BLaER1 treated with 17β-estradiol and CSF1 and Interleukin-3, amounts not matched to agents 10 nM and 100 nM (cell line): ENCODE results near the gene RXRG.

ENCODE experiments used
- H3K27ac ChIP-seq, 11 experiments: shearing (Covaris generic); formaldehyde crosslinking; 2 replicates each; pipeline ENCODE4 v1.8.1; 2022
- H3K27me3 ChIP-seq, 11 experiments: shearing (Covaris generic); formaldehyde crosslinking; 2 replicates each; pipeline ENCODE4 v1.8.1; 2022
- H3K36me3 ChIP-seq, 11 experiments: shearing (Covaris generic); formaldehyde crosslinking; 2 replicates each; pipeline ENCODE4 v1.8.1; 2022
- H3K4me1 ChIP-seq, 10 experiments: shearing (Covaris generic); formaldehyde crosslinking; 2 replicates each; pipeline ENCODE4 v1.8.1; 2022
- H3K4me2 ChIP-seq, 11 experiments: shearing (Covaris generic); formaldehyde crosslinking; 2 replicates each; pipeline ENCODE4 v1.8.1; 2022
- H3K4me3 ChIP-seq, 10 experiments: shearing (Covaris generic); formaldehyde crosslinking; 2 replicates each; pipeline ENCODE4 v1.8.1; 2022
- H3K9ac ChIP-seq, 11 experiments: shearing (Covaris generic); formaldehyde crosslinking; 2 replicates each; pipeline ENCODE4 v1.8.1; 2022
- H3K9me3 ChIP-seq, 11 experiments: shearing (Covaris generic); formaldehyde crosslinking; replicated peaks in 1 of 11; 2 replicates each; pipeline ENCODE4 v1.8.1; 2022
- H4K20me1 ChIP-seq, 11 experiments: shearing (Covaris generic); formaldehyde crosslinking; 2 replicates each; pipeline ENCODE4 v1.8.1; 2022
- Cebpa-rat ChIP-seq, 11 experiments: shearing (Covaris generic); IDR thresholded peaks; 2 replicates each; pipeline ENCODE4 v1.8.1; 2022

The RXRG gene

GRCh38 chr1:165376811-165377311 lies 68.1 kb downstream of the RXRG start:
- TF ChIP-seq Cebpa-rat (IDR thresholded peaks at IDR 0.05), result no peak
- H3K9me3 ChIP-seq, result no peaks in the 10 kb centered on the region

GRCh38 chr1:165376041-165376810 lies 68.7 kb downstream of the RXRG start:
- Histone ChIP-seq H3K36me3 (no peaks in the 10 kb centered on the region), H3K4me3 (peak overlapping the region; percentile 44 to 68 (median 55)), H3K9me3 (no peaks in the 10 kb centered on the region), H3K27ac (peak overlapping the region in 9 of 11 experiments; percentile 56 to 85 (median 80); a peak in 18 of 22 replicates), H3K4me1 (peaks cover 56 to 61% (median 60%) of the 10 kb centered on the region in 10 experiments), H4K20me1 (peaks cover 0 to 46% (median 0%) of the 10 kb centered on the region in 11 experiments; a peak in 8 of 22 replicates), H3K4me2 (peak overlapping the region; percentile 89 to 99 (median 98)), H3K27me3 (peaks cover 0 to 82% (median 0%) of the 10 kb centered on the region in 11 experiments; a peak in 9 of 22 replicates), H3K9ac (peak overlapping the region in 10 of 11 experiments; percentile 39 to 83 (median 73); a peak in 20 of 22 replicates)
- no peak for TF ChIP-seq Cebpa-rat (IDR thresholded peaks at IDR 0.05)

More at GRCh38 chr1:165376811-165377311, 68.1 kb downstream of the RXRG start:
- H3K27me3 ChIP-seq, result peaks cover 0 to 82% (median 0%) of the 10 kb centered on the region in 11 experiments; a peak in 9 of 22 replicates
- peaks cover 50 to 55% (median 54%) of the 10 kb centered on the region in 10 experiments for H3K4me1 ChIP-seq
- peak overlapping the region; percentile 89 to 99 (median 98) for H3K4me2 ChIP-seq
- H3K27ac ChIP-seq, result peak overlapping the region in 7 of 11 experiments; percentile 67 to 85 (median 81); a peak in 13 of 22 replicates
- peak overlapping the region; percentile 44 to 68 (median 55); a peak in 19 of 20 replicates for H3K4me3 ChIP-seq
- H3K9ac ChIP-seq, result peak overlapping the region in 9 of 11 experiments; percentile 59 to 83 (median 73); a peak in 16 of 22 replicates
- no peaks in the 10 kb centered on the region for H3K36me3 ChIP-seq
- peaks cover 0 to 40% (median 0%) of the 10 kb centered on the region in 11 experiments; a peak in 5 of 22 replicates for H4K20me1 ChIP-seq

GRCh38 chr1:165375623-165376022 lies 69.3 kb downstream of the RXRG start:
- peak overlapping the region in 9 of 11 experiments; percentile 56 to 85 (median 80); a peak in 18 of 22 replicates for H3K27ac ChIP-seq
- peaks cover 62 to 67% (median 66%) of the 10 kb centered on the region in 10 experiments for H3K4me1 ChIP-seq
- H3K4me2 ChIP-seq, result peak overlapping the region; percentile 89 to 99 (median 98)
- peaks cover 0 to 82% (median 0%) of the 10 kb centered on the region in 11 experiments; a peak in 9 of 22 replicates for H3K27me3 ChIP-seq
- no peaks in the 10 kb centered on the region for H3K36me3 ChIP-seq
- peaks cover 0 to 52% (median 0%) of the 10 kb centered on the region in 11 experiments; a peak in 8 of 22 replicates for H4K20me1 ChIP-seq
- H3K9me3 ChIP-seq, result no peaks in the 10 kb centered on the region
- H3K4me3 ChIP-seq, result peak overlapping the region; percentile 44 to 68 (median 55)
- peak overlapping the region in 10 of 11 experiments; percentile 39 to 83 (median 73); a peak in 20 of 22 replicates for H3K9ac ChIP-seq
- TF ChIP-seq Cebpa-rat (IDR thresholded peaks at IDR 0.05), result no peak

GRCh38 chr1:165371588-165372225 lies 73.2 kb downstream of the RXRG start:
- Histone ChIP-seq H3K4me2 (peak overlapping the region; percentile 75 to 99 (median 98)), H3K9ac (peak overlapping the region in 4 of 11 experiments; percentile 8 to 58 (median 22); a peak in 6 of 22 replicates), H3K4me3 (peak overlapping the region in 4 of 10 experiments; percentile 9 to 57 (median 42); a peak in 6 of 20 replicates), H3K9me3 (0 out of 22 replicates have a peak, but pooled peaks cover 0 to 4% (median 0%) of the 10 kb centered on the region in 11 experiments), H3K36me3 (no peaks in the 10 kb centered on the region), H4K20me1 (peaks cover 0 to 70% (median 0%) of the 10 kb centered on the region in 11 experiments; a peak in 8 of 22 replicates), H3K27me3 (peaks cover 0 to 92% (median 0%) of the 10 kb centered on the region in 11 experiments; a peak in 9 of 22 replicates), H3K27ac (peak overlapping the region in 7 of 11 experiments; percentile 21 to 60 (median 50); a peak in 12 of 22 replicates), H3K4me1 (peaks cover 59 to 92% (median 81%) of the 10 kb centered on the region in 10 experiments)
- TF ChIP-seq Cebpa-rat (IDR thresholded peaks at IDR 0.05), result no peak

- H3K9me3 ChIP-seq, result 0 out of 22 replicates have a peak, but pooled peaks cover 0 to 4% (median 0%) of the 10 kb centered on the region in 11 experiments
- no peak overlapping the region for H3K27ac ChIP-seq
- H3K4me1 ChIP-seq, result peaks cover 41 to 74% (median 59%) of the 10 kb centered on the region in 10 experiments
- TF ChIP-seq Cebpa-rat (IDR thresholded peaks at IDR 0.05), result no peak
- H4K20me1 ChIP-seq, result peaks cover 0 to 59% (median 0%) of the 10 kb centered on the region in 11 experiments; a peak in 8 of 22 replicates
- peaks cover 0 to 88% (median 0%) of the 10 kb centered on the region in 11 experiments; a peak in 9 of 22 replicates for H3K27me3 ChIP-seq
- peak overlapping the region in 7 of 11 experiments; percentile 89 to 99 (median 98); a peak in 11 of 22 replicates for H3K4me2 ChIP-seq
- H3K4me3 ChIP-seq, result no peak overlapping the region
- H3K9ac ChIP-seq, result no peak overlapping the region
- H3K36me3 ChIP-seq, result no peaks in the 10 kb centered on the region
Observed at GRCh38 chr1:165369255-165369848, 75.6 kb downstream of the RXRG start.

- H3K4me1 ChIP-seq, result peaks cover 22 to 55% (median 40%) of the 10 kb centered on the region in 10 experiments
- peak overlapping the region in 3 of 11 experiments; percentile 4 to 89 (median 23); a peak in 3 of 22 replicates for H3K4me2 ChIP-seq
- H3K36me3 ChIP-seq, result no peaks in the 10 kb centered on the region
- TF ChIP-seq Cebpa-rat (IDR thresholded peaks at IDR 0.05), result no peak
- peaks cover 0 to 45% (median 0%) of the 10 kb centered on the region in 11 experiments; a peak in 8 of 22 replicates for H4K20me1 ChIP-seq
- no peak overlapping the region for H3K27ac ChIP-seq
- H3K9ac ChIP-seq, result no peak overlapping the region
- H3K9me3 ChIP-seq, result 0 out of 22 replicates have a peak, but pooled peaks cover 0 to 4% (median 0%) of the 10 kb centered on the region in 11 experiments
- H3K27me3 ChIP-seq, result peaks cover 0 to 70% (median 0%) of the 10 kb centered on the region in 11 experiments; a peak in 9 of 22 replicates
- H3K4me3 ChIP-seq, result no peak overlapping the region
Observed at GRCh38 chr1:165367375-165367993, 77.4 kb downstream of the RXRG start.

GRCh38 chr1:165365341-165365740 lies 79.6 kb downstream of the RXRG start:
- Histone ChIP-seq H3K9me3 (0 out of 22 replicates have a peak, but pooled peaks cover 0 to 4% (median 0%) of the 10 kb centered on the region in 11 experiments), H3K36me3 (no peaks in the 10 kb centered on the region), H3K4me3 (no peak overlapping the region), H3K27ac (no peak overlapping the region), H3K9ac (no peak overlapping the region), H3K4me2 (peak overlapping the region in 3 of 11 experiments; percentile 10 to 31 (median 25); a peak in 2 of 22 replicates), H3K27me3 (peaks cover 0 to 51% (median 0%) of the 10 kb centered on the region in 11 experiments; a peak in 9 of 22 replicates), H3K4me1 (peaks cover under 1 to 34% (median 19%) of the 10 kb centered on the region in 10 experiments; a peak in 16 of 20 replicates), H4K20me1 (peaks cover 0 to 26% (median 0%) of the 10 kb centered on the region in 11 experiments; a peak in 4 of 22 replicates)
- TF ChIP-seq Cebpa-rat (IDR thresholded peaks at IDR 0.05), result no peak
